Common myeloid progenitor, CD34-positive (primary cell): Measurements from ENCODE around the gene HSPA8.
"Not testable (repeated sequence)": the region's sequence is repeated elsewhere in the genome, so short reads cannot be mapped to it uniquely, and the experiment has no call there.

Experiments used
- CTCF ChIA-PET: fragments of 350-600 bp; sonication (Branson Sonifier 250); formaldehyde crosslinking; loops from one replicate; lab custom pipeline; 2021; ENCODE audit warnings: antibody characterized with exemption; lab: Charles Lee
- POLR2A ChIA-PET: fragments of 350-600 bp; sonication (Branson Sonifier 250); formaldehyde crosslinking; loops from one replicate; lab custom pipeline; 2021; ENCODE audit warnings: antibody characterized with exemption; lab: Charles Lee
- DNase-seq, 3 donors: peaks; one replicate each; pipeline versions ENCODE4 v3.0.0 to v3.0.0-alpha.2; 2013
- H3K27ac ChIP-seq, 2 experiments: 1 replicate in 1 of 2; 2 replicates in 1 of 2; pipeline ENCODE4 v1.7.0; 2013; ENCODE audit warnings: inconsistent platforms in 2 of 2, low read length in 2 of 2, mild to moderate bottlenecking in 2 of 2, low read depth in 1 of 2, moderate library complexity in 1 of 2; ENCODE audit not compliant: severe bottlenecking in 2 of 2, insufficient read depth in 1 of 2, poor library complexity in 1 of 2
- H3K27me3 ChIP-seq, 5 experiments: replicated peaks in 2 of 5; 1 replicate in 3 of 5; 2 replicates in 2 of 5; pipeline versions ENCODE4 v1.6.1 to v1.7.0; 2013; ENCODE audit warnings: low read length in 4 of 5, mild to moderate bottlenecking in 2 of 5, moderate library complexity in 2 of 5, inconsistent platforms in 1 of 5; ENCODE audit not compliant: insufficient read depth in 5 of 5, control insufficient read depth in 4 of 5
- H3K36me3 ChIP-seq, 4 experiments: 1 replicate in 2 of 4; 2 replicates in 2 of 4; pipeline versions ENCODE4 v1.6.1 to v1.7.0; 2013; ENCODE audit warnings: low read length in 3 of 4, control low read depth in 1 of 4, mild to moderate bottlenecking in 1 of 4; ENCODE audit not compliant: control insufficient read depth in 4 of 4, insufficient read depth in 4 of 4
- H3K4me1 ChIP-seq, 4 experiments: 1 replicate in 3 of 4; 2 replicates in 1 of 4; pipeline versions ENCODE4 v1.6.1 to v1.7.1; 2013; ENCODE audit warnings: low read length in 3 of 4, mild to moderate bottlenecking in 3 of 4, control low read depth in 1 of 4, inconsistent platforms in 1 of 4, moderate library complexity in 1 of 4; ENCODE audit not compliant: control insufficient read depth in 4 of 4, insufficient read depth in 4 of 4; ENCODE audit errors: control extremely low read depth in 1 of 4
- H3K4me3 ChIP-seq, 7 experiments: 1 replicate in 4 of 7; 2 replicates in 3 of 7; pipeline versions ENCODE4 v1.5.1 to v1.7.0; 2013; ENCODE audit warnings: mild to moderate bottlenecking in 7 of 7, low read length in 6 of 7, moderate library complexity in 6 of 7, inconsistent platforms in 2 of 7, low read depth in 2 of 7, control low read depth in 1 of 7; ENCODE audit not compliant: insufficient read depth in 4 of 7, control insufficient read depth in 1 of 7; ENCODE audit errors: extremely low read depth in 1 of 7
- H3K9me3 ChIP-seq, 5 experiments: 1 replicate in 4 of 5; 2 replicates in 1 of 5; pipeline versions ENCODE4 v1.6.1 to v1.7.1; 2013; ENCODE audit warnings: low read length in 4 of 5, mild to moderate bottlenecking in 2 of 5, inconsistent platforms in 1 of 5, low read depth in 1 of 5, moderate library complexity in 1 of 5; ENCODE audit not compliant: control insufficient read depth in 4 of 5, insufficient read depth in 2 of 5; ENCODE audit errors: control extremely low read depth in 1 of 5
- WGBS: methylation state at CpG from one replicate; pipeline ENCODE4 v1.1.5; 2013; ENCODE audit not compliant: insufficient coverage; 5-methylcytosine and 5-hydroxymethylcytosine counted together

Gene HSPA8

DNA sequence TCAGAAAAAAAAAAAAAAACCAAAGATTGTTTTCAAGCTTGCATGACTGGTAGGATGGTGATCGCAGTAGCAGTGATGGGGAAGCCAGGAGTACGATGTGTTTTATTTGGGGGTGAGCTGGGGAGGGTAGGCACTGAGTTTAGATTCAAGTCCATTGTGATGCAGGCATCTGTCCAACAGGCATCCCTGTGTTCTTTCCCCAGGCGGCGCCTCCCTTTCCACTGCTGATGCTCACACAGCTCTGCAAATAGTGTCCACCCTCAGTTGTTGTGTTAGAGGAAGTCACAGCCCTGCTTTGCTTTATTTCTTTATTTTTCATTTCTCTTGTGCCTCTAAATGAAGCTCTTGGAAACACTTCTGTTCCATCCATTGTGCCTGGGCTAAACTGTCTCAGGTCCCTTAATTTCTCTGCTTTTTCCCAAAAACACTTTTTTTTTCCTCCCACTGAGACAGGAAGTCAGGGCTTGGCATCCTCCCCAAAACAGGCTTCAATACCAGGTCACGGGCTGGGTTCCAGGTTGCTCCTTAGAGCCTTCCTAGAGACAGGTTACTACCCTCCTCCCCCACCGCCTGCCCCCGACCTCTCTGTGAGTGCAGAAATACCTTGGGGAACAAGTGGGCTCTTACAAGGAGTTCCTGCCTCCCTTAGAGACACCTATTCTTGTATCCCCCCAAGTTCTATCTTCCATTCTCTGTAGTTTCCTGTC, 38.6 kb upstream of the HSPA8 start:
- Histone ChIP-seq H3K9me3 (no peaks in the 10 kb centered on the region), H3K27me3 (peaks cover 0 to 2% (median 0%) of the 10 kb centered on the region in 5 experiments), H3K4me1 (no peaks in the 10 kb centered on the region), H3K4me3 (no peak overlapping the region), H3K36me3 (no peaks in the 10 kb centered on the region), H3K27ac (no peak overlapping the region)
- WGBS: 75% methylated on average over 5 of the region's 7 CpGs
- no peak for DNase-seq
- CTCF ChIA-PET: interaction anchor here (1.4 to 8.3 kb wide), 4 partner anchors 8 to 145 kb away, joined by 3 to 66 read pairs (median 4); no protein-coding TSS in a partner anchor
- POLR2A ChIA-PET: interaction anchor here (0.6 kb wide), 1 partner anchor 22 kb away, joined by 5 read pairs; no protein-coding TSS in a partner anchor

GRCh38 chr11:123098990-123099389, 37.1 kb upstream of the HSPA8 start:
- H3K27ac ChIP-seq: no peak overlapping the region
- 98% methylated on average over 3 of the region's 3 CpGs for WGBS
- no peaks in the 10 kb centered on the region for H3K9me3 ChIP-seq
- DNase-seq: no peak
- POLR2A ChIA-PET: no interaction called here
- CTCF ChIA-PET: interaction anchor here (0.9 to 8.3 kb wide), 4 partner anchors 9 to 147 kb away, joined by 3 to 66 read pairs (median 3); no protein-coding TSS in a partner anchor
- no peaks in the 10 kb centered on the region for H3K36me3 ChIP-seq
- H3K4me3 ChIP-seq: no peak overlapping the region
- peaks cover 0 to 2% (median 0%) of the 10 kb centered on the region in 5 experiments for H3K27me3 ChIP-seq
- no peaks in the 10 kb centered on the region for H3K4me1 ChIP-seq

DNA sequence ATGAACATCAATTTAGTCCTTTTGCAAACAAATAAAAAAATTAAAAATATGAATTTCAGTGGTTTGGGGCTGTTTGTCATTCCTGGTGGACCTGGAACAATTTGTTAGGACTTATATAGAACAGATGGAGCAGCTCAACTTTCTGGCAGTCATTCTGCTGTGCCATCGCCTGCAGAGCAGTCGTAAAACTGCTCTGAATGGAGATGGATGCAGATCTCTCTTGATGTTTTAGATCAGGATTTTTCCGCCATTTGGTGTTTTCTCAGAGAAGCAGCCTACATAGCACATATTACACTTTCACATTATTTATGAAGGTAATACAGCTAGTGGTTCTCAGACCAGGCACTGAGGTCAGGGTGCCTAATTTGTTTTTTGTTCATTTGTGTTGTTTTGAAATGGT, 31.8 kb upstream of the HSPA8 start:
- DNase-seq: no peak
- Histone ChIP-seq H3K4me1 (no peaks in the 10 kb centered on the region), H3K36me3 (no peaks in the 10 kb centered on the region), H3K27me3 (no peaks in the 10 kb centered on the region), H3K27ac (no peak overlapping the region), H3K4me3 (no peak overlapping the region), H3K9me3 (no peaks in the 10 kb centered on the region)
- WGBS: no CpG with 5 or more reads among the region's 3 CpGs
- ChIA-PET POLR2A (no interaction called here), CTCF (interaction anchor here (1.0 kb wide), 1 partner anchor 10 kb away, joined by 5 read pairs; no protein-coding TSS in a partner anchor)

- Histone ChIP-seq H3K27ac (no peak overlapping the region), H3K4me3 (no peak overlapping the region), H3K27me3 (no peaks in the 10 kb centered on the region), H3K4me1 (no peaks in the 10 kb centered on the region), H3K9me3 (no peaks in the 10 kb centered on the region), H3K36me3 (no peaks in the 10 kb centered on the region)
- 94% methylated on average over 6 of the region's 6 CpGs for WGBS
- ChIA-PET POLR2A (interaction anchor here (0.6 kb wide), 1 partner anchor 10 kb away, joined by 4 read pairs; no protein-coding TSS in a partner anchor), CTCF (interaction anchor here (0.6 to 1.6 kb wide), 3 partner anchors 12 to 168 kb away, joined by 3 to 4 read pairs (median 4); no protein-coding TSS in a partner anchor)
- DNase-seq: no peak
These were observed 29.6 kb upstream of the HSPA8 start for GRCh38 chr11:123091506-123091905.

DNA sequence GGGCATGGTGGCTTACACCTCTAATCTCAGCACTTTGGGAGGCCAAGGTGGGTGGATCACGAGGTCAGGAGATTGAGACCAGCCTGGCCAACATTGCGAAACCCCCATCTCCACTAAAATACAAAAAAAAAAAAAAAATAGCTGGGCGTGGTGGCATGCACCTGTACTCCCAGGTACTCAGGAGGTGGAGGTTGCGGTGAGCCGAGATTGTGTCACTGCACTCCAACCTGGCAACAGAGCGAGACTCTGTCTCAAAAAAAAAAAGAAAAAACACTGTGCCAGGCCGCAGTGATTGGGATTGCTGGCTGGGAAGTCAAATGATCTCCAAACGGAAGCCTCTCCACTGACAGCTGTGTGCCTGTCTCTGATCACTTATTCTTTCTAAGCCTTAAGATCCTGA, 28.2 kb upstream of the HSPA8 start:
- H3K9me3 ChIP-seq, H3K36me3 ChIP-seq, DNase-seq, POLR2A ChIA-PET, H3K27me3 ChIP-seq, H3K4me3 ChIP-seq, H3K27ac ChIP-seq, H3K4me1 ChIP-seq, CTCF ChIA-PET: not testable (repeated sequence)
- WGBS: 100% methylated on average over 7 of the region's 8 CpGs

DNA sequence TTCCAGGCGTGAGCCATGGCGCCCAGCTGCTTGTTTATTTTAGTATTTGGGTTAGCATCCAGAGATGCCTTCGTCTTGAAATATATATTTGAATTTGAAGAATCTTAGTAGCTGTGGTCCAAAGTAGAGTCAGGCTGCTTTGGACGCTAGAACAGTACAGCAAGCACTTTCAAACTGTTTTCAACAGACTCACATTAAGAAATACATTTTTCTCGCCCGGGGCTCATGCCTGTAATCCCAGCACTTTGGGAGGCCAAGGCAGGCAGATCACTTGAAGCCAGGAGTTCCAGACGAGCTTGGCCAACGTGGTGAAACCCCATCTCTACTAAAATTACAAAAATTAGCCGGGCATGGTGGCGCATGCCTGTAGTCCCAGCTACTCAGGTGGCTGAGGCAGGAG, 27.0 kb upstream of the HSPA8 start:
- H3K27me3 ChIP-seq, H3K4me3 ChIP-seq, POLR2A ChIA-PET, H3K27ac ChIP-seq, H3K9me3 ChIP-seq, DNase-seq, H3K36me3 ChIP-seq, H3K4me1 ChIP-seq: not testable (repeated sequence)
- CTCF ChIA-PET: interaction anchor here (1.2 to 1.8 kb wide), 3 partner anchors 12 to 23 kb away, joined by 3 to 6 read pairs (median 5); no protein-coding TSS in a partner anchor
- 94% methylated on average over 7 of the region's 10 CpGs for WGBS

DNA sequence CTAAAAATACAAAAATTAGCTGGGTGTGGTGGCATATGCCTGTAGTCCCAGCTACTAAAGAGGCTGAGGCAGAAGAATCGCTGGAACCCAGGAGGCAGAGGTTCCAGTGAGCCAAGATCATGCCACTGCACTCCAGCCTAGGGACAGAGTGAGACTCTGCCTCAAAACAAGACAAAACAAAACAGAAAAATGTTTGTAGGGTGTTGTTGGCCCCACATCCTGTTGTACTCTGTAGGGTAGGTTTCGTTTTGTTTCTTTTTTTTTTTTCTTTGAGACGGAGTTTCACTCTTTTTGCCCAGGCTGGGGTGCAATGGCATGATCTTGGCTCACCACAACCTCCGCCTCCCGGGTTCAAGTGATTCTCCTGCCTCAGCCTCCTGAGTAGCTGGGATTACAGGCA, 25.7 kb upstream of the HSPA8 start:
- not testable (repeated sequence) for H3K27ac ChIP-seq

More for the DNA sequence above, 25.7 kb upstream of the HSPA8 start:
- DNase-seq, H3K36me3 ChIP-seq, H3K9me3 ChIP-seq, H3K4me1 ChIP-seq, H3K4me3 ChIP-seq, H3K27me3 ChIP-seq, POLR2A ChIA-PET: not testable (repeated sequence)
- WGBS: 100% methylated on average over 3 of the region's 5 CpGs
- CTCF ChIA-PET: interaction anchor here (1.5 to 1.8 kb wide), 2 partner anchors 13 to 24 kb away, joined by 5 to 6 read pairs; no protein-coding TSS in a partner anchor
